Activated CD8-positive, alpha-beta T cell treated with anti-CD3 and anti-CD28 coated beads, Interleukin-2, amount 10 ng/mL, durations not matched to agents 7 days and 5 days (primary cell): ENCODE results near the gene FBXL22. TPM values are rescaled to one million over a fixed set of nuclear protein-coding genes. Genes with fewer than 3 reads are reported as not detected.

ENCODE experiments used
- ATAC-seq: fragments of 150-1000 bp; cut with Tn5 transposase; one replicate; pipeline ENCODE4 v1.10.0; 2021; ENCODE audit warnings: moderate library complexity
- CTCF ChIA-PET: fragments of 350-600 bp; sonication (Branson Sonifier 250); formaldehyde crosslinking; loops from one replicate; lab custom pipeline; 2021; ENCODE audit warnings: antibody characterized with exemption; lab: Charles Lee
- POLR2A ChIA-PET: fragments of 350-600 bp; sonication (Branson Sonifier 250); formaldehyde crosslinking; loops from one replicate; lab custom pipeline; 2021; ENCODE audit warnings: antibody characterized with exemption; lab: Charles Lee
- DNase-seq: peaks from one replicate; pipeline ENCODE4 v3.0.0-alpha.2; 2020
- H3K27ac Mint-ChIP-seq: one replicate; pipeline ENCODE4 v1.8.0; 2021; ENCODE audit warnings: mild to moderate bottlenecking, mixed read lengths
- H3K27me3 Mint-ChIP-seq: one replicate; pipeline ENCODE4 v1.8.0; 2021; ENCODE audit warnings: low read depth, mixed read lengths
- H3K36me3 Mint-ChIP-seq: one replicate; pipeline ENCODE4 v1.8.0; 2021; ENCODE audit warnings: low read depth, mixed read lengths
- H3K4me1 Mint-ChIP-seq: one replicate; pipeline ENCODE4 v1.8.0; 2021; ENCODE audit warnings: low read depth, mixed read lengths
- H3K4me3 Mint-ChIP-seq: one replicate; pipeline ENCODE4 v1.8.0; 2021; ENCODE audit warnings: mild to moderate bottlenecking, mixed read lengths
- H3K9me3 Mint-ChIP-seq: one replicate; pipeline ENCODE4 v1.8.0; 2022; ENCODE audit warnings: mixed read lengths; ENCODE audit not compliant: insufficient read depth
- total RNA-seq, 2 experiments: library from RNA; stranded (reverse); gene quantifications; one replicate each; pipeline ENCODE4 v1.2.3, GENCODE V29; 2021

Gene FBXL22
- 1 to 10 TPM in 1 of 2 experiments, under 1 TPM in 1; 0.66 to 1.4 TPM for total RNA-seq

- H3K27ac Mint-ChIP-seq, result peak within 1 kb of the TSS; percentile 60
- peaks cover 23% of the 10 kb centered on the region for H3K36me3 Mint-ChIP-seq
- H3K9me3 Mint-ChIP-seq, result no peaks in the 10 kb centered on the region
- no peak for ATAC-seq
- ChIA-PET CTCF (interaction anchor here (0.7 to 2.5 kb wide), 6 partner anchors 13 to 130 kb away, joined by 4 to 23 read pairs (median 5); partner anchors contain the start of gene USP3), POLR2A (interaction anchor here (0.6 to 1.4 kb wide), 3 partner anchors 13 to 307 kb away, joined by 3 to 5 read pairs (median 4); no protein-coding TSS in a partner anchor)
- H3K4me3 Mint-ChIP-seq, result no peak within 1 kb of the TSS
- no peaks in the 10 kb centered on the region for H3K27me3 Mint-ChIP-seq
- H3K4me1 Mint-ChIP-seq, result peaks cover 68% of the 10 kb centered on the region
- DNase-seq, result no peak
These were observed at the start of gene FBXL22 for GRCh38 chr15:63597038-63597790. FBXL22 (plus strand) TSS chr15:63597387; CDS start chr15:63597393, 6 bp downstream.

- DNase-seq (no peak), ATAC-seq (no peak)
- Mint-ChIP-seq H3K36me3 (peaks cover 23% of the 10 kb centered on the region), H3K4me3 (no peak overlapping the region), H3K27ac (no peak overlapping the region), H3K4me1 (peaks cover 23% of the 10 kb centered on the region), H3K9me3 (no peaks in the 10 kb centered on the region), H3K27me3 (no peaks in the 10 kb centered on the region)
- POLR2A ChIA-PET, result interaction anchor here (0.8 kb wide), 1 partner anchor 47 kb away, joined by 3 read pairs; the partner anchor contains the start of gene USP3
- CTCF ChIA-PET, result interaction anchor here (0.7 to 1.2 kb wide), 2 partner anchors 38 to 64 kb away, joined by 3 to 5 read pairs; no protein-coding TSS in a partner anchor
These were observed 45.8 kb upstream of the FBXL22 start for GRCh38 chr15:63551400-63551799.

- ChIA-PET POLR2A (interaction anchor here (0.9 kb wide), 1 partner anchor 48 kb away, joined by 3 read pairs; no protein-coding TSS in a partner anchor), CTCF (interaction anchor here (0.7 to 2.0 kb wide), 12 partner anchors 8 to 506 kb away, joined by 3 to 10 read pairs (median 4); no protein-coding TSS in a partner anchor)
- Mint-ChIP-seq H3K36me3 (peaks cover 37% of the 10 kb centered on the region), H3K9me3 (no peaks in the 10 kb centered on the region), H3K4me1 (peaks cover 23% of the 10 kb centered on the region), H3K27me3 (no peaks in the 10 kb centered on the region), H3K27ac (no peak overlapping the region), H3K4me3 (no peak overlapping the region)
- DNase-seq, result no peak
- no peak for ATAC-seq
These were observed 43.8 kb upstream of the FBXL22 start for GRCh38 chr15:63553388-63553791.

GRCh38 chr15:63554337-63554927, 42.8 kb upstream of the FBXL22 start:
- ATAC-seq (no peak), DNase-seq (no peak)
- peaks cover 44% of the 10 kb centered on the region for H3K36me3 Mint-ChIP-seq
- no peaks in the 10 kb centered on the region for H3K27me3 Mint-ChIP-seq
- H3K9me3 Mint-ChIP-seq, result no peaks in the 10 kb centered on the region
- POLR2A ChIA-PET, result no interaction called here
- H3K4me3 Mint-ChIP-seq, result no peak overlapping the region
- CTCF ChIA-PET, result interaction anchor here (1.0 to 2.0 kb wide), 5 partner anchors 9 to 88 kb away, joined by 3 to 10 read pairs (median 8); no protein-coding TSS in a partner anchor
- no peak overlapping the region for H3K27ac Mint-ChIP-seq
- peaks cover 23% of the 10 kb centered on the region for H3K4me1 Mint-ChIP-seq

GRCh38 chr15:63555507-63555906, 41.7 kb upstream of the FBXL22 start:
- Mint-ChIP-seq H3K4me3 (no peak overlapping the region), H3K27ac (no peak overlapping the region), H3K4me1 (peaks cover 23% of the 10 kb centered on the region), H3K36me3 (peaks cover 48% of the 10 kb centered on the region), H3K27me3 (no peaks in the 10 kb centered on the region), H3K9me3 (no peaks in the 10 kb centered on the region)
- ATAC-seq (no peak), DNase-seq (no peak)
- CTCF ChIA-PET, result interaction anchor here (1.9 kb wide), 1 partner anchor 512 kb away, joined by 4 read pairs; no protein-coding TSS in a partner anchor
- POLR2A ChIA-PET, result no interaction called here

GRCh38 chr15:63556246-63556645, 40.9 kb upstream of the FBXL22 start:
- no peak for DNase-seq
- no peak for ATAC-seq
- POLR2A ChIA-PET, result no interaction called here
- no peak overlapping the region for H3K27ac Mint-ChIP-seq
- H3K36me3 Mint-ChIP-seq, result peaks cover 55% of the 10 kb centered on the region
- H3K4me1 Mint-ChIP-seq, result peaks cover 23% of the 10 kb centered on the region
- H3K9me3 Mint-ChIP-seq, result no peaks in the 10 kb centered on the region
- CTCF ChIA-PET, result interaction anchor here (1.3 to 1.9 kb wide), 2 partner anchors 490 to 511 kb away, joined by 3 to 4 read pairs; partner anchors contain the start of gene DAPK2
- H3K4me3 Mint-ChIP-seq, result no peak overlapping the region
- H3K27me3 Mint-ChIP-seq, result no peaks in the 10 kb centered on the region

GRCh38 chr15:63556736-63557135, 40.5 kb upstream of the FBXL22 start:
- no peaks in the 10 kb centered on the region for H3K27me3 Mint-ChIP-seq
- no peak overlapping the region for H3K4me3 Mint-ChIP-seq
- ChIA-PET CTCF (interaction anchor here (1.3 to 1.9 kb wide), 2 partner anchors 490 to 511 kb away, joined by 3 to 4 read pairs; partner anchors contain the start of gene DAPK2), POLR2A (no interaction called here)
- no peak overlapping the region for H3K27ac Mint-ChIP-seq
- H3K9me3 Mint-ChIP-seq, result no peaks in the 10 kb centered on the region
- H3K4me1 Mint-ChIP-seq, result peaks cover 23% of the 10 kb centered on the region
- ATAC-seq, result no peak
- peaks cover 59% of the 10 kb centered on the region for H3K36me3 Mint-ChIP-seq
- DNase-seq, result no peak

- DNase-seq (no peak), ATAC-seq (no peak)
- ChIA-PET CTCF (interaction anchor here (1.0 to 1.6 kb wide), 2 partner anchors 10 to 27 kb away, joined by 4 to 5 read pairs; no protein-coding TSS in a partner anchor), POLR2A (no interaction called here)
- H3K27ac Mint-ChIP-seq, result no peak overlapping the region
- H3K27me3 Mint-ChIP-seq, result no peaks in the 10 kb centered on the region
- H3K4me1 Mint-ChIP-seq, result peaks cover 7% of the 10 kb centered on the region
- peaks cover 56% of the 10 kb centered on the region for H3K36me3 Mint-ChIP-seq
- H3K4me3 Mint-ChIP-seq, result no peak overlapping the region
- no peaks in the 10 kb centered on the region for H3K9me3 Mint-ChIP-seq
These were observed 37.4 kb upstream of the FBXL22 start for GRCh38 chr15:63559753-63560152.

GRCh38 chr15:63560741-63561448, 36.3 kb upstream of the FBXL22 start:
- ChIA-PET CTCF (interaction anchor here (1.0 to 1.6 kb wide), 2 partner anchors 49 to 95 kb away, joined by 3 to 4 read pairs; no protein-coding TSS in a partner anchor), POLR2A (interaction anchor here (1.0 kb wide), 1 partner anchor 16 kb away, joined by 3 read pairs; no protein-coding TSS in a partner anchor)
- no peaks in the 10 kb centered on the region for H3K4me1 Mint-ChIP-seq
- no peak for ATAC-seq
- no peaks in the 10 kb centered on the region for H3K9me3 Mint-ChIP-seq
- no peak overlapping the region for H3K27ac Mint-ChIP-seq
- H3K36me3 Mint-ChIP-seq, result peaks cover 58% of the 10 kb centered on the region
- no peaks in the 10 kb centered on the region for H3K27me3 Mint-ChIP-seq
- H3K4me3 Mint-ChIP-seq, result no peak overlapping the region
- DNase-seq, result no peak

- ATAC-seq (no peak), DNase-seq (no peak)
- ChIA-PET CTCF (interaction anchor here (1.2 to 1.3 kb wide), 2 partner anchors 77 to 504 kb away, joined by 4 read pairs; no protein-coding TSS in a partner anchor), POLR2A (interaction anchor here (1.5 kb wide), 1 partner anchor 36 kb away, joined by 4 read pairs; no protein-coding TSS in a partner anchor)
- no peak overlapping the region for H3K27ac Mint-ChIP-seq
- peaks cover 51% of the 10 kb centered on the region for H3K36me3 Mint-ChIP-seq
- H3K4me3 Mint-ChIP-seq, result no peak overlapping the region
- no peaks in the 10 kb centered on the region for H3K4me1 Mint-ChIP-seq
- H3K9me3 Mint-ChIP-seq, result no peaks in the 10 kb centered on the region
- H3K27me3 Mint-ChIP-seq, result no peaks in the 10 kb centered on the region
These were observed 33.1 kb upstream of the FBXL22 start for GRCh38 chr15:63564093-63564492.
